HepG2 (cell line): Measurements from ENCODE around the gene PSMG4. TPM values are rescaled to one million over a fixed set of nuclear protein-coding genes. Genes with fewer than 3 reads are reported as not detected.

Experiments used
- FOXK1 ChIP-seq: sonication (generic); formaldehyde crosslinking; IDR thresholded peaks from 2 replicates; pipeline ENCODE4 v1.4.0; 2020; ENCODE audit warnings: low read depth, missing genetic modification reagents, borderline replicate concordance
- GABPA ChIP-seq, 2 experiments: IDR thresholded peaks; 2 replicates each; pipeline ENCODE4 v1.6.1; 2011 to 2016; ENCODE audit warnings: low read depth in 2 of 2, low read length in 1 of 2, missing biosample characterization in 1 of 2, missing genetic modification characterization in 1 of 2
- GPN1 ChIP-seq: sonication (generic); formaldehyde crosslinking; IDR thresholded peaks from 2 replicates; pipeline ENCODE4 v1.5.1; 2020; ENCODE audit warnings: missing genetic modification reagents, borderline replicate concordance
- HNF4A ChIP-seq: sonication (generic); formaldehyde crosslinking; IDR thresholded peaks from 2 replicates; pipeline ENCODE4 v1.4.0; 2020; ENCODE audit warnings: missing genetic modification reagents
- PRDM10 ChIP-seq: sonication (generic); formaldehyde crosslinking; IDR thresholded peaks from 2 replicates; pipeline ENCODE4 v1.4.0; 2020; ENCODE audit warnings: low read depth, missing genetic modification reagents
- SP5 ChIP-seq: IDR thresholded peaks from 2 replicates; pipeline ENCODE4 v1.6.1; 2016; ENCODE audit warnings: low read depth, borderline replicate concordance
- TCF7 ChIP-seq: sonication (generic); IDR thresholded peaks from 2 replicates; pipeline ENCODE4 v1.6.1; 2016; ENCODE audit warnings: antibody characterized with exemption, low read depth
- UBTF ChIP-seq: sonication (generic); formaldehyde crosslinking; IDR thresholded peaks from 2 replicates; pipeline ENCODE4 v1.4.0; 2020; ENCODE audit warnings: mild to moderate bottlenecking, missing genetic modification reagents
- USF2 ChIP-seq, 2 experiments: sonication (generic) in 1 of 2; formaldehyde crosslinking in 1 of 2; IDR thresholded peaks; 2 replicates each; pipeline versions ENCODE4 v1.5.1 to v1.6.1; 2011 to 2020; ENCODE audit warnings: borderline replicate concordance in 1 of 2, low read depth in 1 of 2, low read length in 1 of 2, mild to moderate bottlenecking in 1 of 2, missing genetic modification reagents in 1 of 2, moderate library complexity in 1 of 2
- ZBTB49 ChIP-seq: sonication (generic); formaldehyde crosslinking; IDR thresholded peaks from 2 replicates; pipeline ENCODE4 v1.4.0; 2020; ENCODE audit warnings: missing genetic modification reagents, borderline replicate concordance
- ZMYM2 ChIP-seq: sonication (generic); formaldehyde crosslinking; IDR thresholded peaks from 2 replicates; pipeline ENCODE4 v1.8.0; 2022; ENCODE audit warnings: mild to moderate bottlenecking, missing genetic modification reagents
- ZNF512 ChIP-seq: sonication (generic); formaldehyde crosslinking; IDR thresholded peaks from 2 replicates; pipeline ENCODE4 v1.4.0; 2020; ENCODE audit warnings: mild to moderate bottlenecking, missing genetic modification reagents
- ZNF788 ChIP-seq: sonication (generic); formaldehyde crosslinking; IDR thresholded peaks from 2 replicates; pipeline ENCODE4 v1.5.0; 2020; ENCODE audit warnings: mild to moderate bottlenecking, missing genetic modification reagents, borderline replicate concordance
- ZNF878 ChIP-seq: sonication (generic); formaldehyde crosslinking; IDR thresholded peaks from 2 replicates; pipeline ENCODE4 v1.8.1; 2023; ENCODE audit warnings: mild to moderate bottlenecking, missing genetic modification reagents, moderate library complexity
- polyA plus RNA-seq, 8 experiments: library from polyadenylated mRNA; depleted of rRNA in 3 of 8; stranded (reverse) in 7 of 8; unstranded in 1 of 8; fragments of >200 nt; fragmentation: Illumina TruSeq in 4 of 8; extraction: Trizol in 4 of 8; gene quantifications; 2 replicates each; pipeline versions ENCODE4 v1.2.1 to v1.2.3, GENCODE V29; 2011 to 2016; ENCODE audit warnings: low read depth in 4 of 8, missing spikeins in 1 of 8, mixed read lengths in 1 of 8; ENCODE audit not compliant: insufficient read depth in 1 of 8
- total RNA-seq, 5 experiments: library from RNA; depleted of rRNA; stranded (reverse); fragments of >200 nt; fragmentation: Illumina TruSeq; extraction: Trizol; gene quantifications; 2 replicates each; pipeline ENCODE4 v1.2.3, GENCODE V29; 2016; ENCODE audit warnings: low read depth in 1 of 5

Gene PSMG4
- total and polyA plus RNA-seq, 2 of the 13 experiments (the other 11 are each of a cell fraction or from before 2014, with no cell fraction given) = 28.5 to 32.8 TPM

GRCh38 chr6:3258720-3259490, at the start of gene PSMG4 (continued):
- TF ChIP-seq UBTF (peak; percentile 94), ZMYM2 (CRISPR knock-in tag) (0 out of 2 replicates have a peak, but pooled peaks have one; percentile 59), GABPA (IDR thresholded peaks at IDR 0.05; ENCODE audit: low read depth, low read length) (no peak), GABPA (CRISPR knock-in tag; IDR thresholded peaks at IDR 0.05; ENCODE audit: low read depth) (peak; percentile 69), HNF4A (CRISPR knock-in tag) (peak; percentile 12; the same call in 1 of the 2 replicates), ZBTB49 (CRISPR knock-in tag) (peak; percentile 88), ZNF788 (CRISPR knock-in tag) (peak; percentile 75; the same call in 1 of the 2 replicates), PRDM10 (CRISPR knock-in tag) (0 out of 2 replicates have a peak, but pooled peaks have one; percentile 35), GPN1 (CRISPR knock-in tag) (peak; percentile 40; the same call in 1 of the 2 replicates), FOXK1 (peak; percentile 61), USF2 (IDR thresholded peaks at IDR 0.05; ENCODE audit: low read depth, low read length) (no peak), USF2 (CRISPR knock-in tag; IDR thresholded peaks at IDR 0.05; ENCODE audit: borderline replicate concordance) (no peak), ZNF512 (CRISPR knock-in tag) (no peak; the same call in 1 of the 2 replicates), SP5 (peak; percentile 95), TCF7 (no peak), ZNF878 (CRISPR knock-in tag) (peak; percentile 68; the same call in 1 of the 2 replicates)
